ENCODE data around the gene ASIC4.

The ASIC4 gene

DNA sequence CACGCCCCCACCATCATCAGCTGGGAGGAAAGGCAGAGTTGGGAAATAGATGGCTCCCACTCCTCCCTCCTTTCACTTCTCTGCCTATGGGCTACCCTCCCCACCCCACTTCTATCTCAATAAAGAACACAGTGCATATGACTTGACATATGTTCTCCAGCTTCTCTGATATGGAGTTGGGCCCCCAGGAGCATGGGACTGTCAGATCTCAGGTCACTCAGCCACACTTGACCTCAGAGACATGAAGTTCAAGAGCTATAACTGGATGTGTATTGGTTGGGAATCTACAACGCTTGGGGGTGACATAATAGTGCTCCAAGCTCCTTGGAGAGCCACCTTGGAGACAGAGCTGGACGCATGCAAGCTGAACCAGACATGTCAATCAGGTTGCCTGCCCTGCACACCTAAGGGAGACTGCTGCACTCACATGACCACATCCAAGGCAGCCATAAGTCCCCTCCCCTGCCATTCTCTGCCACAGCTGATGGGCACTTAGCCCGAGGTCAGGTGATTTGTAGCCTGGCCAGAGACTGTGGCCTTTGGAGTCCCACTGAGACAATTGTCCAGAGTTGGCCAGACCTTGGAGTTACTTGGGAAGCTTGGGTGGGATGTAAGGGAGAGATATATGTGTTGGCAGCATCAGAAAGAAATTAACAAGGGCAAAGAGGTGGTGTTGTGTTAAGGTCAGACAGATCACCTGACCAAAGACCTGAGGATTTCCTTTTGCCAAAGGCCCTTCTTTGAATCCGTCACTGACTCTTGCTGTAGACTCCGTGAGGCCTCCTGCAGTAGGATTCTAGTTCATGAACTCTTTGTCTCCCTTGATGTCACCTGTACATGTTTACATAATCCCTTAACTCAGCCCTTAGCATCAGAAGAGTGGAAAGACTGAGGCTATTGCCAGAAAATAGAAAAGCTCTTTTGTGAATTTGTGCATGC is 61.6 kb downstream of the ASIC4 start:
- no peak overlapping the region for H3K4me3 ChIP-seq (replicated peaks; ENCODE audit: low read depth, low read length)
- H3K27me3 ChIP-seq (replicated peaks; ENCODE audit: control insufficient read depth, insufficient read depth, low read length): no peaks in the 10 kb centered on the region; the same call in 1 of the 2 replicates
- no peaks in the 10 kb centered on the region for H3K36me3 ChIP-seq (ENCODE audit: control insufficient read depth, insufficient read depth, low read length)
- TF ChIP-seq, protein P1, sequence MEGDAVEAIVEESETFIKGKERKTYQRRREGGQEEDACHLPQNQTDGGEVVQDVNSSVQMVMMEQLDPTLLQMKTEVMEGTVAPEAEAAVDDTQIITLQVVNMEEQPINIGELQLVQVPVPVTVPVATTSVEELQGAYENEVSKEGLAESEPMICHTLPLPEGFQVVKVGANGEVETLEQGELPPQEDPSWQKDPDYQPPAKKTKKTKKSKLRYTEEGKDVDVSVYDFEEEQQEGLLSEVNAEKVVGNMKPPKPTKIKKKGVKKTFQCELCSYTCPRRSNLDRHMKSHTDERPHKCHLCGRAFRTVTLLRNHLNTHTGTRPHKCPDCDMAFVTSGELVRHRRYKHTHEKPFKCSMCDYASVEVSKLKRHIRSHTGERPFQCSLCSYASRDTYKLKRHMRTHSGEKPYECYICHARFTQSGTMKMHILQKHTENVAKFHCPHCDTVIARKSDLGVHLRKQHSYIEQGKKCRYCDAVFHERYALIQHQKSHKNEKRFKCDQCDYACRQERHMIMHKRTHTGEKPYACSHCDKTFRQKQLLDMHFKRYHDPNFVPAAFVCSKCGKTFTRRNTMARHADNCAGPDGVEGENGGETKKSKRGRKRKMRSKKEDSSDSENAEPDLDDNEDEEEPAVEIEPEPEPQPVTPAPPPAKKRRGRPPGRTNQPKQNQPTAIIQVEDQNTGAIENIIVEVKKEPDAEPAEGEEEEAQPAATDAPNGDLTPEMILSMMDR (IDR thresholded peaks at IDR 0.05; ENCODE audit: insufficient read depth, low read length, poor library complexity, severe bottlenecking): no peak
- DNase-seq (ENCODE audit: extremely low read depth, insufficient read length): no peak

DNA sequence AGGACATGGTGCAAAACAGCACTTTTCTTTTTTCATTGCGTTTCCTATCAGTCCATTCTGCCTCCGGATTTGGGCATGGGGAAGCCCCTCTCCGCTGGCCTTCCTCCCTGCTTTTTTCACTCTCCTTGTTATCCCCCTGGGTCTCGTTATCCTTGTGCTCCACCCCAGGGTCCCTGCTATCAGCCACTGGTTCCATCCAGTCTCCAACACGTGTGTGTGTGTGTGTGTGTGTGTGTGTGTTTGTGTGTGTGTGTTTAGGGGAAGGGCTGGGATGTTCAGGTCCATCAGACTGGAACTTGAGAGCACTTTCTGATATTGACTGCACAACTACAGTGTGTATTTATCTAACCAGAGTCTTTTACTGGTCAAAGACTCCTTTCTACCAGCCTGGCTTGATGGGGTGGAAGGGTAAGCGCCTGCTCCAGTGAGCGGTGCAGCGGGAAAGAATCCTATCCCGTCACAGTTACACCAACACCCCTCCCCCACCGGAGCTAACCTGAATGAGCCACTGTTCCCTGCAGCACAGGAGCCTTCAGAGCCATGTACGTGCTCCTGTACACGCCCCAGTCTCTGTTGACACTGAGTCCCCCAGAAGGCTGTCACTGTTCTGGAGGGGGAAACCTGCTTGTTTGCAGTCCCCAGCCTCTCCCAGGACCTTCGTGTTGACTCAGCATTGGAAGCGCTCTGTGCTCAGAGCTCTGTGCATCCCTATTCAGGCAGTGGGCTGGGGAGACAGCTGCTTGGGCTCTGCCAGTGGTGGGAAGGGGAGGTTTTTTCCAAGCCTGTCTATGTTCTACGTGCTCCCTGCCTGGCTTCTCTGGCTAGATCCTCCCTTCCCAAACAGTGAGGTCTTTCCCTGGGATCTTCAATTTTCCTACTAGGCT is 62.5 kb downstream of the ASIC4 start:
- H3K4me3 ChIP-seq (replicated peaks; ENCODE audit: low read depth, low read length): no peak overlapping the region
- no peaks in the 10 kb centered on the region for H3K36me3 ChIP-seq (ENCODE audit: control insufficient read depth, insufficient read depth, low read length)
- H3K27me3 ChIP-seq (replicated peaks; ENCODE audit: control insufficient read depth, insufficient read depth, low read length): no peaks in the 10 kb centered on the region; the same call in 1 of the 2 replicates
- TF ChIP-seq, protein P1 (IDR thresholded peaks at IDR 0.05; ENCODE audit: insufficient read depth, low read length, poor library complexity, severe bottlenecking): no peak
- no peak for DNase-seq (ENCODE audit: extremely low read depth, insufficient read length)

GRCh38 chr2:219578811-219579613 is 64.7 kb downstream of the ASIC4 start:
- H3K4me3 ChIP-seq (replicated peaks; ENCODE audit: low read depth, low read length): no peak overlapping the region
- no peaks in the 10 kb centered on the region for H3K36me3 ChIP-seq (ENCODE audit: control insufficient read depth, insufficient read depth, low read length)
- no peaks in the 10 kb centered on the region for H3K27me3 ChIP-seq (replicated peaks; ENCODE audit: control insufficient read depth, insufficient read depth, low read length)
- TF ChIP-seq, protein P1 (IDR thresholded peaks at IDR 0.05; ENCODE audit: insufficient read depth, low read length, poor library complexity, severe bottlenecking): no peak
- no peak for DNase-seq (ENCODE audit: extremely low read depth, insufficient read length)

GRCh38 chr2:219581346-219581745 is 67.1 kb downstream of the ASIC4 start:
- no peaks in the 10 kb centered on the region for H3K27me3 ChIP-seq (replicated peaks; ENCODE audit: control insufficient read depth, insufficient read depth, low read length)
- TF ChIP-seq, protein P1 (IDR thresholded peaks at IDR 0.05; ENCODE audit: insufficient read depth, low read length, poor library complexity, severe bottlenecking): no peak

More at GRCh38 chr2:219581346-219581745, 67.1 kb downstream of the ASIC4 start:
- Histone ChIP-seq H3K36me3 (ENCODE audit: control insufficient read depth, insufficient read depth, low read length) (no peaks in the 10 kb centered on the region), H3K4me3 (replicated peaks; ENCODE audit: low read depth, low read length) (no peak overlapping the region)
- DNase-seq (ENCODE audit: extremely low read depth, insufficient read length): no peak

All from GM06990 (cell line).